Cardiac septum (tissue), 1 donor: ENCODE data around the gene PGLYRP2. TPM values are rescaled to one million over a fixed set of nuclear protein-coding genes. Genes with fewer than 3 reads are reported as not detected.

Source experiments
- microRNA-seq: library from miRNA; unstranded; fragments of <30 nt; microRNA quantifications from one replicate; pipeline ENCODE4 v1.2.0, GENCODE V29; 2020
- total RNA-seq: library from RNA; stranded (reverse); fragmentation: NEBNext Ultra II Directional; extraction: Animal tissue kit (Norgen Biotek cat#: 25700); gene quantifications from one replicate; pipeline ENCODE4 v1.2.1, GENCODE V29; 2021
- donor health status: DM: no; HTN: no; CAD: no.

Gene PGLYRP2
- total RNA-seq, 1 donor from 2014 or later: not detected

Small RNA genes within 50 kb of the gene (microRNA-seq; reads per million reads assigned to microRNA genes)
- not detected for gene MIR1470

Other genes starting within 250 kb of the PGLYRP2 start
- 0.27 TPM for gene EPHX3, start 247.1 kb downstream of the PGLYRP2 start, total RNA-seq
- gene BRD4, start 147.0 kb downstream of the PGLYRP2 start, total RNA-seq: 72.3 TPM
- 19.2 TPM for gene AKAP8, start 99.7 kb downstream of the PGLYRP2 start, total RNA-seq
- 63.1 TPM for gene AKAP8L, start 60.5 kb downstream of the PGLYRP2 start, total RNA-seq
- 21.6 TPM for gene WIZ, start 29.5 kb downstream of the PGLYRP2 start, total RNA-seq
- 1.7 TPM for gene RASAL3, start 15.0 kb downstream of the PGLYRP2 start, total RNA-seq
- gene CYP4F22, start 29.0 kb upstream of the PGLYRP2 start, total RNA-seq: not detected
- gene CYP4F8, start 135.7 kb upstream of the PGLYRP2 start, total RNA-seq: not detected
- gene CYP4F3, start 161.4 kb upstream of the PGLYRP2 start, total RNA-seq: 1.00 TPM
- 1.9 TPM for gene CYP4F12, start 193.6 kb upstream of the PGLYRP2 start, total RNA-seq
- gene OR10H2, start 248.5 kb upstream of the PGLYRP2 start, total RNA-seq: not detected